ENCODE data around the gene MYH14.

MYH14 gene

DNA sequence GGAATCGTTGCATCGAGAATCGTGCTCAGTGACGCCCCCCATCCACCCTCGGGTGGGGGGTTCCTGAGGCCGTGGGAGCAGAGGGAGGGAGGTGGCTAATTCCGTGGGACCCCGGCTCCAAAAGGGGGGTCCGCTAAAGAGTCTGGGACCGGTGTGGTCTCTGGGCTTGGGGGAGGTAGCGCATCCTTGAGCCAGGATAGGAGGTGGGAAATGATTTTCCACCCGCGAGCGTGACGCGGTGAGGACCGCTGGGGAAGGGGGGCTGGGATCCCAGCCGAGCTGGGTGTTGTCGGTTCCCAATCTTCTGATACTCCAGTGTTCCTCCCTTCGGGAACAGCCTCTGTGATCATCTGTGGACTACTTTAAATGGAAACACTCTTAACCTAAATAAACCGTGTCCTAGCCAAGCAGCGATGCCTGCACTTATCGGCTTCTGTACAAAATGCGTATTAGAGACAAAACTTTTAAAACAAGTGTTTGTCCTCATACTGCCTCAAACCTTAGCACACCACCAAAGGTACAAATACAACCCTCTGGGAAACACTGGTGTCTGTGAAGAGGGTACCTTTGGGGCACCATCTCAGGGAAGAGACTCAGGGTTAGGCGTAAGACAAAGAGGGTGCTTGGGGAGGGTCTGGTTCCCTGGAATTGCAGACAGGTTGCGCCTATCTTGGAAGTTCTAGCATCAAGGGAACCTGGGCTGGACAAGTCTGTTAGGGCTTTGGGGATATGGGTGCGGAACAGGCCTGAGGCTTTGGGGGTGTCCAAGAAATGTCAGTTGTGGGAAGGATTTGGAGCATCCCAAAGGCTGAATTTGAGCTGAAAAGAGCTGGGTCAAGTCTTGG is 109.8 kb downstream of the MYH14 start:
- CTCF ChIA-PET = no interaction called here
- H3K27ac ChIP-seq (ENCODE audit: insufficient read depth in 1 of 2, low read depth in 1 of 2, low read length in 2 of 2, poor library complexity in 1 of 2, severe bottlenecking in 2 of 2) = no peak overlapping the region
- POLR2A ChIA-PET = no interaction called here
- H3K36me3 ChIP-seq (ENCODE audit: control insufficient read depth in 4 of 4, insufficient read depth in 4 of 4, low read length in 3 of 4) = no peaks in the 10 kb centered on the region
- no peak overlapping the region for H3K4me3 ChIP-seq (ENCODE audit: control insufficient read depth in 1 of 7, extremely low read depth in 1 of 7, insufficient read depth in 4 of 7, low read depth in 2 of 7, low read length in 6 of 7)
- peaks cover 1 to 9% (median 6%) of the 10 kb centered on the region in 5 experiments for H3K9me3 ChIP-seq (ENCODE audit: control extremely low read depth in 1 of 5, control insufficient read depth in 4 of 5, insufficient read depth in 2 of 5, low read depth in 1 of 5, low read length in 4 of 5)
- 15% methylated on average over 22 of the region's 27 CpGs for WGBS (ENCODE audit: insufficient coverage)
- no peak for DNase-seq
- H3K27me3 ChIP-seq (replicated peaks in 2 of 5; ENCODE audit: control insufficient read depth in 4 of 5, insufficient read depth in 5 of 5, low read length in 4 of 5) = peaks cover 3 to 96% (median 28%) of the 10 kb centered on the region in 5 experiments
- peaks cover 0 to 4% (median 0%) of the 10 kb centered on the region in 4 experiments for H3K4me1 ChIP-seq (ENCODE audit: control extremely low read depth in 1 of 4, control insufficient read depth in 4 of 4, insufficient read depth in 4 of 4, low read length in 3 of 4)

DNA sequence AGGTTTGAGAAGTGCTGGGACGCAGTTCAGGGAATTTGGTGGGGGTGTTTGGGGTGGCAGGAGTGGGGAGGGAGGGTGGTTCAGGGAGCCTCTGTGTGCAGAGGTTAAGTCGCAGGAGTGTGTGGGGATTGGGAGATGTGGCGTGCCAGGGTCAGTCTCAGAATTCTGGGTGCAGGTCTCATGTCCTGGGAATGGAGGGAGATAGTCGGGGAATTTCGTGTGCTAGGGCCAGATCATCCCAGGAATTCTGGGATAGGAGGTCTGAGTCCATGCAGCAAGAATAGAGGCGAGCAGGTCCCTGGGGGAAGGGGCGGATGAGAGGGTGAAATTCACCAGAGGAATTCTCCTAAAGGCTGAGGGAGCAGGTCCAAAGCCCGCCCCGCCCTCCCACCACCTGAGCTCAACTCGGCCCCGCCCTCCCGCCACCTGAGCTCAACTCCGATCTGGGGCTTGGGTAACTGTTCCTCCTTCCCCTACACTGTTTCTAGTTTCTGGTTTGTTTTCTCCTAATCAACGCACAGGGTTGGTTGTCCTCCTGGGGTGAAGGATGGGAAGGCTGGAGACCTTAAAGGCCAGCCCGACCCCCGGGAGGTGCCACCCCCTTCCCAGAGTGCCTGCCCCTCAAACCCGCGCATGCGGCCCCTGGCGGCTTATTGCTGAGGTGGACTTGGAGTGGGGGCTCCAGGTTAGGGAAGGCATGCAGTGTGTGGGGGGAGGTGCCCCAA is 110.6 kb downstream of the MYH14 start:
- POLR2A ChIA-PET = no interaction called here

DNA sequence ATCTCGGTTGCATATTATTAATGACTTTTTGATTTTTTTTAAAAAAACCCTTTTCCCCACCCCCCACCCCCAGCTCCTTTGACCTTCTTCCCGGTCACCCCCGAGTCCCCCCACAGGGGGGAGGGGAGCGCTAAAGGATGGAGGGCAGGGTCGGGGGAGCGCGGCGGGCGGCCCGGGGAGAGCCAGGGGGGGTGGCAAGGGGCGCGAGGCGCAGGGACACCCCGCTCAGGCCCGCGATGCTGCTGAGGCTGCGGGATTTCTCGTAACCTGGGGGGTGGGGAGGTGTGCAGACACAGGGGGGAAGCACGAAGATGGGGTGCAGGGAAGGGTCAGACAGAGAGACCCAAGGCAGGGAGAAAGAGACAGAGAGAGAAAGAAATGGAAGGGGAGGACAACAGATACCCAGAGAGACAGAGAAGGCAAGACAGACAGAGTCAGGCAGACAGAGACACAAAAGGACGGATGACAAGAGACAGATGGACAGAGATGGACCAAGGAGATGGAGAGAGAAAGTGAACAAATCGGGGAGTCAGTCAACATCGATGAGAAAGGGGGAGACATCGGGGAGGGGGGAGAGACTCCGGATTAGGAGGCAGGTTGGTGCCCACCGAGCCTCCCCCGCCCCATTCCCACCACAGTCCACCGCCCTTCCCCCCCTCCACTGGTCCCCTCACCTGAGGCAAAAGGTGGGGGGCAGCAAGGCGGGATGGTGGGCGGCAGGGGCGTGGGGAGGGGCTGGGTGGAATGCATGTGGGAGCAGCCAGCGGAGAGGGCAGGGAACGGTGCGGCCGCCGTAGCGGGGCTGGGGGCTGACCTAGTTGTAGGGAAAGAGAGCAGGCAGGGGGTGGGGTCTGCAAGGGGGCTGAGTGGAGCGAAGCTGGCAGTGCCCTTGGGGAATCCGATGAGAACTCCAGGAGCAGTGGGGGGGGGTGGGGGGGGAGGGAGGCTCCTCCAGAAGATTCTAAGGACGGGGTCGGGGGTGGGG is 111.6 kb downstream of the MYH14 start:
- peaks cover 3 to 93% (median 33%) of the 10 kb centered on the region in 5 experiments for H3K27me3 ChIP-seq (replicated peaks in 2 of 5; ENCODE audit: control insufficient read depth in 4 of 5, insufficient read depth in 5 of 5, low read length in 4 of 5)
- 3% methylated on average over 19 of the region's 40 CpGs for WGBS (ENCODE audit: insufficient coverage)
- ChIA-PET POLR2A (no interaction called here), CTCF (no interaction called here)
- peaks cover 0 to 4% (median 0%) of the 10 kb centered on the region in 4 experiments for H3K4me1 ChIP-seq (ENCODE audit: control extremely low read depth in 1 of 4, control insufficient read depth in 4 of 4, insufficient read depth in 4 of 4, low read length in 3 of 4)
- H3K4me3 ChIP-seq (ENCODE audit: control insufficient read depth in 1 of 7, extremely low read depth in 1 of 7, insufficient read depth in 4 of 7, low read depth in 2 of 7, low read length in 6 of 7) = no peak overlapping the region
- no peak overlapping the region for H3K27ac ChIP-seq (ENCODE audit: insufficient read depth in 1 of 2, low read depth in 1 of 2, low read length in 2 of 2, poor library complexity in 1 of 2, severe bottlenecking in 2 of 2)
- no peaks in the 10 kb centered on the region for H3K36me3 ChIP-seq (ENCODE audit: control insufficient read depth in 4 of 4, insufficient read depth in 4 of 4, low read length in 3 of 4)
- peaks cover 0 to 7% (median 1%) of the 10 kb centered on the region in 5 experiments for H3K9me3 ChIP-seq (ENCODE audit: control extremely low read depth in 1 of 5, control insufficient read depth in 4 of 5, insufficient read depth in 2 of 5, low read depth in 1 of 5, low read length in 4 of 5)
- no peak for DNase-seq

More for the DNA sequence above, 110.6 kb downstream of the MYH14 start:
- H3K27ac ChIP-seq (ENCODE audit: insufficient read depth in 1 of 2, low read depth in 1 of 2, low read length in 2 of 2, poor library complexity in 1 of 2, severe bottlenecking in 2 of 2) = no peak overlapping the region
- H3K9me3 ChIP-seq (ENCODE audit: control extremely low read depth in 1 of 5, control insufficient read depth in 4 of 5, insufficient read depth in 2 of 5, low read depth in 1 of 5, low read length in 4 of 5) = peaks cover 0 to 7% (median 1%) of the 10 kb centered on the region in 5 experiments
- no peaks in the 10 kb centered on the region for H3K36me3 ChIP-seq (ENCODE audit: control insufficient read depth in 4 of 4, insufficient read depth in 4 of 4, low read length in 3 of 4)
- DNase-seq = no peak
- WGBS (ENCODE audit: insufficient coverage) = 8% methylated on average over 12 of the region's 20 CpGs
- no peak overlapping the region for H3K4me3 ChIP-seq (ENCODE audit: control insufficient read depth in 1 of 7, extremely low read depth in 1 of 7, insufficient read depth in 4 of 7, low read depth in 2 of 7, low read length in 6 of 7)
- H3K4me1 ChIP-seq (ENCODE audit: control extremely low read depth in 1 of 4, control insufficient read depth in 4 of 4, insufficient read depth in 4 of 4, low read length in 3 of 4) = peaks cover 0 to 4% (median 0%) of the 10 kb centered on the region in 4 experiments
- H3K27me3 ChIP-seq (replicated peaks in 2 of 5; ENCODE audit: control insufficient read depth in 4 of 5, insufficient read depth in 5 of 5, low read length in 4 of 5) = peaks cover 3 to 96% (median 29%) of the 10 kb centered on the region in 5 experiments
- CTCF ChIA-PET = no interaction called here

DNA sequence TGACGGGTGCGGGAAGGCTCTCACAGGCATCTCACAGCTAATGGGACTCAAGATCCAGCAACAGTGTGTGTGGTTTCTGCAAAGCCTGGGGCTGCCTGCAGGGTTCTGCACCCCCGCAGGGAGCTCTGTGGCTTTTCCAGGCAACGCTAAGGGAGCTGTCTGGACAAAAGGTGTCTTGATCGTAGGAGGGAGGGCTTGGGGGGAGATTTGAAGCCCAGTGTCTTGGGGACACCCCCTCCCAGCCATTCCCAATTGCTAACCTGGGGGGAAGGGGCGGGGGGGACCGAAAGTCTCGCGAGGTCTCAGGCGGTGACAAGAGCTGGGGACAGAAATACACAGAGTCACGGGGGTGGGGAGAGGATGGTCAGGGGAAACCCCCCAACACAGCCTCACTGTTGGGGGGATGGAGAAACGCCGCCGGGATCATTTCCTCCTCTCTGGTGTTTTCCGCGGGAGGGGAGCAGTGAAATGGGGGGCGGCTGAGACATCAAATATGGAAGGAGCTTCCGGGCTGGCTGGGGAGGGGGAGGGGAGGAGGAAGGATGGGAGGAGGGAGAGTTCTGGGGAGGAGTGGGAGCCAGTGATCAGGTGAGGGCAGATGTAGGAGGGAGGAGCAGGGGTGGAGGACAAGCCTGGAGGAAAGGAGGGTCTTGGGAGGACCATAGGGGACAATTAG is 112.5 kb downstream of the MYH14 start:
- H3K4me1 ChIP-seq (ENCODE audit: control extremely low read depth in 1 of 4, control insufficient read depth in 4 of 4, insufficient read depth in 4 of 4, low read length in 3 of 4) = peaks cover 0 to 4% (median 0%) of the 10 kb centered on the region in 4 experiments
- no peaks in the 10 kb centered on the region for H3K36me3 ChIP-seq (ENCODE audit: control insufficient read depth in 4 of 4, insufficient read depth in 4 of 4, low read length in 3 of 4)
- H3K27ac ChIP-seq (ENCODE audit: insufficient read depth in 1 of 2, low read depth in 1 of 2, low read length in 2 of 2, poor library complexity in 1 of 2, severe bottlenecking in 2 of 2) = no peak overlapping the region
- WGBS (ENCODE audit: insufficient coverage) = 0% methylated on average over 4 of the region's 18 CpGs
- peaks cover 3 to 84% (median 26%) of the 10 kb centered on the region in 5 experiments for H3K27me3 ChIP-seq (replicated peaks in 2 of 5; ENCODE audit: control insufficient read depth in 4 of 5, insufficient read depth in 5 of 5, low read length in 4 of 5)
- peaks cover 0 to 7% (median 1%) of the 10 kb centered on the region in 5 experiments for H3K9me3 ChIP-seq (ENCODE audit: control extremely low read depth in 1 of 5, control insufficient read depth in 4 of 5, insufficient read depth in 2 of 5, low read depth in 1 of 5, low read length in 4 of 5)
- POLR2A ChIA-PET = no interaction called here
- CTCF ChIA-PET = no interaction called here
- peak; percentile 22 to 57 (median 45) for DNase-seq
- H3K4me3 ChIP-seq (ENCODE audit: control insufficient read depth in 1 of 7, extremely low read depth in 1 of 7, insufficient read depth in 4 of 7, low read depth in 2 of 7, low read length in 6 of 7) = peak overlapping the region in 1 of 7 experiments; percentile 28

DNA sequence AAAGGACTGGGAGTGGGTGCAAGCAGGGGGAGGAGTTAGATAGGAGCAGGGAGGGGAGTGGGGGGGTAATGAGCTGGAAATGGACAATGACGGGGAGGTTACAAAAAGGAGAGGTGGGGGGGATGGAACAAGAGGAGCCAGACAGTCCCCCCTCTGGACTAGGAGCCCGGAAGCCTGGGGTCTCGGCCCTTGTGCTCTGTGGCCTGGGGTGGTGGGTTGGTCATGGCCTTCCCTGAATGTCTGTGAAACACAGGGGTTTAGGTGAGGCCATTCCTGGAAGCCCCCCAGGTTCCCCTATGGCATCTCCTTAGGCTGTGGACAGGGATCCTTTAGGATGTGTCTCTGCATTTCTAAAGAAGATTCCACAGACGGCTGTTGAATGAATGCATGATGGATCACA is 113.7 kb downstream of the MYH14 start:
- Histone ChIP-seq H3K4me1 (ENCODE audit: control extremely low read depth in 1 of 4, control insufficient read depth in 4 of 4, insufficient read depth in 4 of 4, low read length in 3 of 4) (peaks cover 0 to 4% (median 0%) of the 10 kb centered on the region in 4 experiments), H3K36me3 (ENCODE audit: control insufficient read depth in 4 of 4, insufficient read depth in 4 of 4, low read length in 3 of 4) (no peaks in the 10 kb centered on the region), H3K27ac (ENCODE audit: insufficient read depth in 1 of 2, low read depth in 1 of 2, low read length in 2 of 2, poor library complexity in 1 of 2, severe bottlenecking in 2 of 2) (no peak overlapping the region), H3K27me3 (replicated peaks in 2 of 5; ENCODE audit: control insufficient read depth in 4 of 5, insufficient read depth in 5 of 5, low read length in 4 of 5) (peaks cover 3 to 81% (median 20%) of the 10 kb centered on the region in 5 experiments), H3K9me3 (ENCODE audit: control extremely low read depth in 1 of 5, control insufficient read depth in 4 of 5, insufficient read depth in 2 of 5, low read depth in 1 of 5, low read length in 4 of 5) (peaks cover 0 to 7% (median 1%) of the 10 kb centered on the region in 5 experiments), H3K4me3 (ENCODE audit: control insufficient read depth in 1 of 7, extremely low read depth in 1 of 7, insufficient read depth in 4 of 7, low read depth in 2 of 7, low read length in 6 of 7) (no peak overlapping the region)
- 83% methylated on average over 4 of the region's 4 CpGs for WGBS (ENCODE audit: insufficient coverage)
- POLR2A ChIA-PET = no interaction called here
- CTCF ChIA-PET = no interaction called here
- DNase-seq = no peak

DNA sequence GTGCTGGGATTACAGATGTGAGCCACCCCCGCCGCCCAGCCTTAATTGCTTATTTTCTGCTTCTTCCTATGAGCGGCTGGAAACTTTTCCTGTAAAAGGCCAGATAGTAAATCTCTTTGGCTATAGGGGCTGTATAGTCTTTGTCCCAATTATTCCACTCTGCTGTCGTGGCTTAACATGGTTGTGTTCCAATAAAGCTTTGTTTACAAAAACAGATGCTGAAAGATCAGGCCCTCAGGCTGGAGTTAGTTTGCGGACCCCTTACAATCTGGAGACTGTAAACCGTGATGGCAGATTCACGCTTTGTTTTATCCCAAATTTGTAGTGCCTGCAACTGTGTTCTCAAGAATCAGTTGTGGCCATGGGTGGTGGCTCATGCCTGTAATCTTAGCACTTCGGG is 115.0 kb downstream of the MYH14 start:
- WGBS (ENCODE audit: insufficient coverage) = 91% methylated on average over 8 of the region's 8 CpGs
- H3K27ac ChIP-seq (ENCODE audit: insufficient read depth in 1 of 2, low read depth in 1 of 2, low read length in 2 of 2, poor library complexity in 1 of 2, severe bottlenecking in 2 of 2) = no peak overlapping the region
- no peak for DNase-seq
- H3K27me3 ChIP-seq (replicated peaks in 2 of 5; ENCODE audit: control insufficient read depth in 4 of 5, insufficient read depth in 5 of 5, low read length in 4 of 5) = peaks cover 0 to 68% (median 11%) of the 10 kb centered on the region in 5 experiments
- peaks cover 0 to 2% (median 0%) of the 10 kb centered on the region in 4 experiments for H3K4me1 ChIP-seq (ENCODE audit: control extremely low read depth in 1 of 4, control insufficient read depth in 4 of 4, insufficient read depth in 4 of 4, low read length in 3 of 4)
- POLR2A ChIA-PET = no interaction called here
- no peaks in the 10 kb centered on the region for H3K36me3 ChIP-seq (ENCODE audit: control insufficient read depth in 4 of 4, insufficient read depth in 4 of 4, low read length in 3 of 4)
- H3K4me3 ChIP-seq (ENCODE audit: control insufficient read depth in 1 of 7, extremely low read depth in 1 of 7, insufficient read depth in 4 of 7, low read depth in 2 of 7, low read length in 6 of 7) = no peak overlapping the region
- CTCF ChIA-PET = no interaction called here
- H3K9me3 ChIP-seq (ENCODE audit: control extremely low read depth in 1 of 5, control insufficient read depth in 4 of 5, insufficient read depth in 2 of 5, low read depth in 1 of 5, low read length in 4 of 5) = peaks cover 0 to 7% (median 0%) of the 10 kb centered on the region in 5 experiments
